Stomach (tissue), 9 donors: ENCODE measurements around the gene ADAM12. TPM values are rescaled to one million over a fixed set of nuclear protein-coding genes. Genes with fewer than 3 reads are reported as not detected.

Experiments
- DNase-seq, 2 donors: peaks; one replicate each; pipeline versions ENCODE4 v3.0.0 to v3.0.0-alpha.2; 2013 to 2019
- H3K27ac ChIP-seq, 5 donors: fragments of 200-600 bp in 4 of 5; sonication (generic) in 4 of 5; one replicate each; pipeline ENCODE4 v1.5.1; 2013 to 2019; ENCODE audit warnings: mild to moderate bottlenecking in 1 of 5, moderate library complexity in 1 of 5
- H3K27me3 ChIP-seq, 3 donors: fragments of 200-600 bp; sonication (generic); one replicate each; pipeline ENCODE4 v1.5.1; 2017 to 2019; ENCODE audit warnings: mixed run types in 1 of 3
- H3K36me3 ChIP-seq, 4 donors: fragments of 200-600 bp; sonication (generic); 1 replicate in 3 of 4; 2 replicates in 1 of 4; pipeline ENCODE4 v1.5.1; 2016 to 2019
- H3K4me1 ChIP-seq, 4 donors: fragments of 200-600 bp; sonication (generic); one replicate each; pipeline ENCODE4 v1.5.1; 2016 to 2019
- H3K4me3 ChIP-seq, 4 donors: fragments of 200-600 bp; sonication (generic) in 3 of 4; one replicate each; pipeline ENCODE4 v1.5.1; 2016 to 2019; ENCODE audit warnings: mild to moderate bottlenecking in 1 of 4
- H3K9me3 ChIP-seq, 4 donors: fragments of 200-600 bp; sonication (generic); one replicate each; pipeline ENCODE4 v1.5.1; 2016 to 2019
- EP300 ChIP-seq: sonication (generic); formaldehyde crosslinking; IDR thresholded peaks from one replicate; pipeline ENCODE4 v1.6.1; 2017; ENCODE audit warnings: antibody characterized with exemption
- POLR2A ChIP-seq, 4 donors: fragments of 450-650 bp; IDR thresholded peaks; one replicate each; pipeline ENCODE4 v1.6.1; 2016; ENCODE audit warnings: antibody characterized with exemption in 4 of 4, control low read depth in 2 of 4, mild to moderate bottlenecking in 1 of 4, moderate library complexity in 1 of 4
- POLR2AphosphoS5 ChIP-seq, 3 donors: sonication (generic); formaldehyde crosslinking; IDR thresholded peaks; one replicate each; pipeline ENCODE4 v1.6.1; 2016; ENCODE audit warnings: antibody characterized with exemption in 3 of 3
- WGBS, 5 donors: extraction: QIAGEN DNeasy Blood & Tissue Kit in 3 of 5; methylation state at CpG; one replicate each; pipeline versions ENCODE4 v1.1.5 to v1.1.7; 2013 to 2018; 5-methylcytosine and 5-hydroxymethylcytosine counted together
- intact Hi-C: fragments of 100-400 bp; cut with DNase I; formaldehyde crosslinking; loops from one replicate; pipeline ENCODE4 v1.15.1; 2023; ENCODE audit warnings: low total_unique reads
- polyA plus RNA-seq, 3 donors: library from polyadenylated mRNA; stranded (reverse); fragments of 200-250 nt; gene quantifications; one replicate each; pipeline ENCODE4 v1.2.3, GENCODE V29; 2013
- total RNA-seq, 5 donors: library from RNA; depleted of rRNA; stranded (reverse); fragments of >200 nt; gene quantifications; one replicate each; pipeline versions ENCODE4 v1.1.0 to v1.2.3, GENCODE V29; 2014 to 2016
- TF ChIP-seq, protein P1 (sequence below), 7 experiments: fragments of 450-650 bp in 4 of 7; fragments of 200-600 bp in 3 of 7; sonication (generic) in 3 of 7; IDR thresholded peaks; one replicate each; pipeline ENCODE4 v1.5.1; 2016 to 2019; ENCODE audit warnings: antibody characterized with exemption in 7 of 7, control low read depth in 2 of 7, mild to moderate bottlenecking in 1 of 7
- donor health status: healthy with polysubstance abuse.
- donor health status: Bipolar disorder and iron deficiency.
- donor health status: healthy.

Gene ADAM12
- total and polyA plus RNA-seq, 8 donors, result 0.03 to 6.4 (median 0.50) TPM; not detected in 3

DNA sequence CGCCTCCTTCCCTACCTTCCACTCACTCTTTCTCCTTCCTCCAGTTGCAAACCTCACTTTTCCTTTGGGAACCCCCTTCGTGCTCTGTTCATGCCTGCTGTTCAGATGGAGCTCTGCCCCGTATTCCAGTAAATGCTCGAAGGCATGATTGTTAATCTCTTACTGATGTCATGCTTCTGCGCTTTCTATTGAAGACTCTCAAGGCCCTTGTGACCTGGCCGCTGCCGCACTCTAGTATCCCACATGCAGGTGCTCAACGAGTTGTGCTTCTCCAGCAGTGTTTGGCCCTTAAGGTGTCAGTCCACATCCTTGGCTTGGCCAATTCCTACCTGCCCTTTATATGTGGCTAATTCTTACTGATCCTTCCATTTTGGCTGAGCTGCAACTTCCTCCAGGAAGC, 158.6 kb downstream of the ADAM12 start:
- peaks cover 0 to 15% (median 0%) of the 10 kb centered on the region in 3 donors for H3K27me3 ChIP-seq
- DNase-seq, result no peak
- no peak overlapping the region for H3K27ac ChIP-seq
- TF ChIP-seq, protein P1, sequence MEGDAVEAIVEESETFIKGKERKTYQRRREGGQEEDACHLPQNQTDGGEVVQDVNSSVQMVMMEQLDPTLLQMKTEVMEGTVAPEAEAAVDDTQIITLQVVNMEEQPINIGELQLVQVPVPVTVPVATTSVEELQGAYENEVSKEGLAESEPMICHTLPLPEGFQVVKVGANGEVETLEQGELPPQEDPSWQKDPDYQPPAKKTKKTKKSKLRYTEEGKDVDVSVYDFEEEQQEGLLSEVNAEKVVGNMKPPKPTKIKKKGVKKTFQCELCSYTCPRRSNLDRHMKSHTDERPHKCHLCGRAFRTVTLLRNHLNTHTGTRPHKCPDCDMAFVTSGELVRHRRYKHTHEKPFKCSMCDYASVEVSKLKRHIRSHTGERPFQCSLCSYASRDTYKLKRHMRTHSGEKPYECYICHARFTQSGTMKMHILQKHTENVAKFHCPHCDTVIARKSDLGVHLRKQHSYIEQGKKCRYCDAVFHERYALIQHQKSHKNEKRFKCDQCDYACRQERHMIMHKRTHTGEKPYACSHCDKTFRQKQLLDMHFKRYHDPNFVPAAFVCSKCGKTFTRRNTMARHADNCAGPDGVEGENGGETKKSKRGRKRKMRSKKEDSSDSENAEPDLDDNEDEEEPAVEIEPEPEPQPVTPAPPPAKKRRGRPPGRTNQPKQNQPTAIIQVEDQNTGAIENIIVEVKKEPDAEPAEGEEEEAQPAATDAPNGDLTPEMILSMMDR (IDR thresholded peaks at IDR 0.05), result no peak
- TF ChIP-seq EP300 (no peak), POLR2A (IDR thresholded peaks at IDR 0.05) (no peak), POLR2AphosphoS5 (IDR thresholded peaks at IDR 0.05) (no peak)
- H3K9me3 ChIP-seq, result no peaks in the 10 kb centered on the region
- no peaks in the 10 kb centered on the region for H3K4me1 ChIP-seq
- no peaks in the 10 kb centered on the region for H3K36me3 ChIP-seq
- 70 to 91% (median 84%) methylated on average over 8 of the region's 8 CpGs for WGBS, 5 donors
- intact Hi-C loops, result no loop called here
- no peak overlapping the region for H3K4me3 ChIP-seq

DNA sequence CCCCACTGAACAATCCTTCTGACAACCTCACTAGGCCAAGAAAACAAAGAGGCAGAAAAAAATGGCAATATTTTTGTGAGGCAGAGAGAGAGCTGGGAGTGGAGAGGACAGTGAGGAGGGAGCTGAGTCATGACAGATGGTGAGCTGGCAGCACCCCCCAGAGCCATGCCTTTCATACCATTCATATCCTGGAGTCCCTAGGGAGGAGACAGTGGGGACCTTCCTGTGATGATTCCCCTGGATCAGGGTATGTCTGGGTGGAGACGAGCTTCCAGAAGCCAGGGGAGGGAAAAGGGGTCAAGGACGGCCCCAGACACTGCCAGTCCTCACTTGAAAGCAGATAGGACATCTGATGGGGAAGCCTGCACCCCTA, 160.5 kb downstream of the ADAM12 start:
- DNase-seq, result no peak
- 56 to 80% (median 71%) methylated on average over 2 of the region's 2 CpGs for WGBS, 5 donors
- TF ChIP-seq, protein P1 (IDR thresholded peaks at IDR 0.05), result no peak
- no peak for TF ChIP-seq EP300
- no peak for TF ChIP-seq POLR2A (IDR thresholded peaks at IDR 0.05)
- TF ChIP-seq POLR2AphosphoS5 (IDR thresholded peaks at IDR 0.05), result no peak
- Histone ChIP-seq H3K36me3 (no peaks in the 10 kb centered on the region), H3K27me3 (peaks cover 0 to 18% (median 0%) of the 10 kb centered on the region in 3 donors), H3K27ac (no peak overlapping the region), H3K9me3 (no peaks in the 10 kb centered on the region), H3K4me1 (no peaks in the 10 kb centered on the region), H3K4me3 (no peak overlapping the region)
- intact Hi-C loops, result no loop called here

DNA sequence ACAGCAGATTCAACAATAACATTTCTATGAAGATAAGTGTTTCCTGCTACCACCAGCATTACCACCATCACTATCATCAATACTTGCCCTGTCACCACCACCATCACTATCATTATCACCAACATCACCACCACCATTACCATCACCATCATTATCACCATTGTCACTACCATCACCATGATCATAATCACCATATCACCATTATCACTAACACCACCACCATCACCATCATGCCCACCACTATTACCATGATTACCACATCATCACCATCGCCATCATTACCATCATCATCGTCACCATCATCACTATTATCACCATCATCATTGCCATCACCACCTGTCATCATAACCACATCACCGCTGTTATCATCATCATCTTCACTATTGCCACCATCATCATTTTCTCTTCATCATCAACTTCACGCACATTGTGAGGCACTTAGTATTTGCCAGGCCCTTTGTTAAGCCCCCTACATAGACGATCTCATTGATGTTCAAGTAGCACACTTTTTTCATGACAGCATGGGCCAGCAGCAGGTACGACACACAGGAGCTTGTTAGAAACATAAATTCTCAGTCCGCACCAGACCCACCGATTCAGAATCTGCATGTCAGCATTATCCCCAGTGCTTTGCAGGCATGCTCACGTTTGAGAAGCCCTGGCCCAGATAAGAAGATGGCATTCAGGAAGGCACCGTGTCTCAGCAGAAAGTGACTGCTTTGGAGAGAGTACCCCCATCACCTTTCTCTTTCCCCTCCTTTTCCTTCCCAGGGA, 161.1 kb downstream of the ADAM12 start:
- H3K36me3 ChIP-seq, result no peaks in the 10 kb centered on the region
- peaks cover 0 to 18% (median 0%) of the 10 kb centered on the region in 3 donors for H3K27me3 ChIP-seq
- no peaks in the 10 kb centered on the region for H3K9me3 ChIP-seq
- H3K4me1 ChIP-seq, result no peaks in the 10 kb centered on the region
- TF ChIP-seq EP300, result no peak
- no peak overlapping the region for H3K27ac ChIP-seq
- H3K4me3 ChIP-seq, result no peak overlapping the region
- no peak for DNase-seq
- intact Hi-C loops, result no loop called here
- WGBS, 5 donors, result 84 to 92% (median 87%) methylated on average over 10 of the region's 10 CpGs

DNA sequence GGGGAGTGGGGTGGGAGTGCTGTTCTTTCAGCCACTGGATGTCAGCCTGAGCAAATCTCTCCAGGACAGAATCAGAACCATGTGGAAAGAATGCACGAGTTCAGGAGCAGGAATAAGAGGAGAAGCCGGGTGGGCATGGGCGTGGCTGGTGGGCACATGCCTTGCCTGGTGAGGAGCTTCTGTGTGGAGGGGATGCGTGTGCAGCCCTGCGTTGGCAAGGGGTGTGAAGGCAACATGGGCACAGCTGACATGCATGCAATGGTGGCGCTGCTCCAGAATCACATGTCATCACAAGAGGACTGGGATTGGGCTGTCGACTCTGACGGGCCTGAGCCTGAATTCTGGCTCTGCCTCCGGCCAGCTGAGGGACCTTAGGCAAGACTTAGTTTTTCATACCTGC, 162.1 kb downstream of the ADAM12 start:
- no peaks in the 10 kb centered on the region for H3K4me1 ChIP-seq
- H3K27me3 ChIP-seq, result peaks cover 0 to 18% (median 0%) of the 10 kb centered on the region in 3 donors
- TF ChIP-seq, protein P1 (IDR thresholded peaks at IDR 0.05), result no peak
- TF ChIP-seq POLR2AphosphoS5 (IDR thresholded peaks at IDR 0.05) (no peak), POLR2A (IDR thresholded peaks at IDR 0.05) (no peak), EP300 (no peak)
- no peaks in the 10 kb centered on the region for H3K36me3 ChIP-seq
- H3K27ac ChIP-seq, result no peak overlapping the region
- intact Hi-C loops, result no loop called here
- no peak overlapping the region for H3K4me3 ChIP-seq
- 83 to 89% (median 86%) methylated on average over 9 of the region's 9 CpGs for WGBS, 5 donors
- H3K9me3 ChIP-seq, result no peaks in the 10 kb centered on the region
- DNase-seq, result no peak

DNA sequence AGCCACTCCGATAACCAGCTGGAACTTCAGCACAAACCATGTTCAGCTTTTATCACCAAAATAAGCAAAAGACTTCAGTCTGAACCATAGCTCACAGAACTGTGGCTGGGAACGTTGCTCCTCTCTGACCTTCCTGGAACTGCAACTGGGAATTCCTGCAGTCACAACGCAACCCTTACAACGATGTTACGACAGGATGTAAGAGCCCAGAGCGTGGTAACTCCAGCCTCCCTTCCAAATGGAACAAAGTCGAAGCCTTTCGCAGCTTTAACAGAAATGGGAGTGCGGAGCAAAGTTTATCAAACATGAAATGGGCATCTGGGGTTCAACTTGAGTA, 162.6 kb downstream of the ADAM12 start:
- H3K4me1 ChIP-seq, result no peaks in the 10 kb centered on the region
- TF ChIP-seq POLR2A (IDR thresholded peaks at IDR 0.05) (no peak), EP300 (no peak), POLR2AphosphoS5 (IDR thresholded peaks at IDR 0.05) (no peak)
- TF ChIP-seq, protein P1 (IDR thresholded peaks at IDR 0.05), result no peak
- no peak overlapping the region for H3K4me3 ChIP-seq
- no peak for DNase-seq
- H3K27me3 ChIP-seq, result peaks cover 0 to 18% (median 0%) of the 10 kb centered on the region in 3 donors
- no peaks in the 10 kb centered on the region for H3K36me3 ChIP-seq
- 53 to 66% (median 59%) methylated on average over 9 of the region's 9 CpGs for WGBS, 5 donors
- intact Hi-C loops, result no loop called here
- H3K27ac ChIP-seq, result no peak overlapping the region
- H3K9me3 ChIP-seq, result no peaks in the 10 kb centered on the region
